HEK293 (cell line): ENCODE measurements around the gene TBC1D22A.

Source experiments
- CTCF ChIA-PET: fragments of 350-600 bp; formaldehyde crosslinking; extraction: SDS; loops from one replicate; lab custom pipeline; 2021; ENCODE audit warnings: antibody characterized with exemption; lab: Yijun Ruan, JAX
- POLR2A ChIA-PET: fragments of 300-600 bp; formaldehyde crosslinking; extraction: SDS; loops from one replicate; lab custom pipeline; 2020; ENCODE audit warnings: antibody characterized with exemption, inconsistent platforms; lab: Yijun Ruan, JAX
- H3K27ac ChIP-seq: fragments of 200-500 bp; sonication (Bioruptor generic); 2 replicates; pipeline ENCODE4 v1.5.1; 2014; ENCODE audit warnings: low read depth, low read length, control low read depth, inconsistent platforms; ENCODE audit errors: extremely low read depth
- H3K36me3 ChIP-seq, 2 experiments: fragments of 200-500 bp in 1 of 2; sonication (Bioruptor generic) in 1 of 2; 1 replicate in 1 of 2; 2 replicates in 1 of 2; pipeline ENCODE4 v1.5.1; 2014 to 2017; ENCODE audit warnings: inconsistent platforms in 2 of 2, low read length in 2 of 2; ENCODE audit not compliant: control insufficient read depth in 2 of 2, insufficient read depth in 1 of 2
- H3K4me1 ChIP-seq: fragments of 200-500 bp; sonication (Bioruptor generic); 2 replicates; pipeline ENCODE4 v1.5.1; 2014; ENCODE audit warnings: mild to moderate bottlenecking, low read length, inconsistent platforms; ENCODE audit not compliant: control insufficient read depth, insufficient read depth
- H3K4me3 ChIP-seq: 2 replicates; pipeline ENCODE4 v1.5.1; 2011; ENCODE audit warnings: low read depth, mild to moderate bottlenecking, control low read depth, low read length, moderate library complexity
- H3K9me3 ChIP-seq: fragments of 200-500 bp; sonication (Bioruptor generic); 2 replicates; pipeline ENCODE4 v1.5.1; 2014; ENCODE audit warnings: low read depth, low read length, inconsistent platforms; ENCODE audit not compliant: control insufficient read depth, insufficient read depth
- GLI4 ChIP-seq: fragments of 450-650 bp; formaldehyde crosslinking; IDR thresholded peaks from 2 replicates; pipeline ENCODE4 v1.5.1; 2016; ENCODE audit warnings: missing biosample characterization, missing genetic modification characterization
- SCRT1 ChIP-seq: fragments of 450-650 bp; formaldehyde crosslinking; IDR thresholded peaks from 2 replicates; pipeline ENCODE4 v1.5.1; 2016; ENCODE audit warnings: missing biosample characterization, missing genetic modification characterization, borderline replicate concordance
- SCRT2 ChIP-seq: fragments of 450-650 bp; formaldehyde crosslinking; IDR thresholded peaks from 2 replicates; pipeline ENCODE4 v1.5.1; 2016; ENCODE audit warnings: missing biosample characterization, missing genetic modification characterization
- SETDB1 ChIP-seq: IDR thresholded peaks from one replicate; pipeline ENCODE4 v1.6.1; 2017; ENCODE audit warnings: mild to moderate bottlenecking, low read length, moderate library complexity, mixed read lengths; ENCODE audit not compliant: insufficient read length
- SP2 ChIP-seq: fragments of 450-650 bp; formaldehyde crosslinking; IDR thresholded peaks from 2 replicates; pipeline ENCODE4 v1.5.1; 2016; ENCODE audit warnings: missing biosample characterization, missing genetic modification characterization
- YY1 ChIP-seq: fragments of 450-650 bp; formaldehyde crosslinking; IDR thresholded peaks from 2 replicates; pipeline ENCODE4 v1.5.1; 2018; ENCODE audit warnings: missing biosample characterization, missing genetic modification characterization
- ZNF10 ChIP-seq: fragments of 450-650 bp; formaldehyde crosslinking; IDR thresholded peaks from 2 replicates; pipeline ENCODE4 v1.5.1; 2017; ENCODE audit warnings: missing biosample characterization, missing genetic modification characterization
- ZNF133 ChIP-seq: fragments of 450-650 bp; formaldehyde crosslinking; IDR thresholded peaks from 2 replicates; pipeline ENCODE4 v1.5.1; 2016; ENCODE audit warnings: missing biosample characterization, missing genetic modification characterization
- ZNF24 ChIP-seq: fragments of 450-650 bp; formaldehyde crosslinking; IDR thresholded peaks from 2 replicates; pipeline ENCODE4 v1.5.1; 2016; ENCODE audit warnings: missing biosample characterization, missing genetic modification characterization
- ZNF350 ChIP-seq: fragments of 450-650 bp; formaldehyde crosslinking; IDR thresholded peaks from 2 replicates; pipeline ENCODE4 v1.5.0; 2017; ENCODE audit warnings: missing biosample characterization, mild to moderate bottlenecking, missing genetic modification characterization
- ZNF585B ChIP-seq: fragments of 450-650 bp; formaldehyde crosslinking; IDR thresholded peaks from 2 replicates; pipeline ENCODE4 v1.5.1; 2016; ENCODE audit warnings: missing biosample characterization, missing genetic modification characterization
- ZNF623 ChIP-seq: fragments of 450-650 bp; formaldehyde crosslinking; IDR thresholded peaks from 2 replicates; pipeline ENCODE4 v1.5.1; 2016; ENCODE audit warnings: missing biosample characterization, missing genetic modification characterization
- ZNF654 ChIP-seq: fragments of 450-650 bp; formaldehyde crosslinking; IDR thresholded peaks from 2 replicates; pipeline ENCODE4 v1.5.1; 2016; ENCODE audit warnings: low read depth, missing biosample characterization, missing genetic modification characterization
- ZNF747 ChIP-seq: fragments of 450-650 bp; formaldehyde crosslinking; IDR thresholded peaks from 2 replicates; pipeline ENCODE4 v1.5.1; 2016; ENCODE audit warnings: missing biosample characterization, missing genetic modification characterization
- ZSCAN16 ChIP-seq: fragments of 450-650 bp; formaldehyde crosslinking; IDR thresholded peaks from 2 replicates; pipeline ENCODE4 v1.5.1; 2016; ENCODE audit warnings: missing biosample characterization, missing genetic modification characterization
- TF ChIP-seq, protein P1 (sequence below): fragments of 450-650 bp; formaldehyde crosslinking; IDR thresholded peaks from 2 replicates; pipeline ENCODE4 v1.5.1; 2016; ENCODE audit warnings: missing biosample characterization, missing genetic modification characterization
- TF ChIP-seq, protein P2 (sequence below): fragments of 450-650 bp; formaldehyde crosslinking; IDR thresholded peaks from 2 replicates; pipeline ENCODE4 v1.5.1; 2016; ENCODE audit warnings: missing biosample characterization, missing genetic modification characterization
- TF ChIP-seq, protein P3 (sequence below): fragments of 450-650 bp; formaldehyde crosslinking; IDR thresholded peaks from 2 replicates; pipeline ENCODE4 v1.5.1; 2016; ENCODE audit warnings: missing biosample characterization, missing genetic modification characterization
- TF ChIP-seq, protein P4 (sequence below): fragments of 450-650 bp; formaldehyde crosslinking; IDR thresholded peaks from 2 replicates; pipeline ENCODE4 v1.5.1; 2016; ENCODE audit warnings: missing biosample characterization, missing genetic modification characterization
- TF ChIP-seq, protein P5 (sequence below): fragments of 450-650 bp; IDR thresholded peaks from 2 replicates; pipeline ENCODE4 v1.5.1; 2018; ENCODE audit warnings: missing biosample characterization, missing genetic modification characterization
- TF ChIP-seq, protein P6 (sequence below): fragments of 450-650 bp; formaldehyde crosslinking; IDR thresholded peaks from 2 replicates; pipeline ENCODE4 v1.5.0; 2017; ENCODE audit warnings: missing biosample characterization, missing genetic modification characterization, borderline replicate concordance

The TBC1D22A gene

DNA sequence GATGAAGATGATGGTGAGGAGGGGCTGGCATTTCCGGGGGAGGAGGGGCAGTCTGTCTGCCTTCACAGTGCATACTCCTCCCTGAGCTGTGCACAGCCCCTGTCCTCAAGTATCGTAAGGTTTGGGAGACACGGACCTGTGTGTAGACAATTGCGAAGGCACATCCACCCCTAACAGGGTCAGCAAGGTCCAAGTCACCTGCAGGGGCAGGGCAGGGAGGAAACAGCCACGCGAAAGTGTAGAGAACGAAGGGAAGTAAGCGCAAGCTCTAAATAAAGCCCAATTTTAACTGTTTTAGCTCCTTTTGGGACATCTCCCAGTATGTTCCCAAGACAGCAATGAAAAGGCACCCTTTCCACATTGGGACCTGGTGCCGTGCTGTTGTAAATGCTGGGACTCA lies 448.2 kb downstream of the TBC1D22A start:
- no peaks in the 10 kb centered on the region for H3K9me3 ChIP-seq
- no peak for TF ChIP-seq SCRT2
- no peak for TF ChIP-seq ZNF585B (tag by site-specific recombination)
- TF ChIP-seq, protein P1, sequence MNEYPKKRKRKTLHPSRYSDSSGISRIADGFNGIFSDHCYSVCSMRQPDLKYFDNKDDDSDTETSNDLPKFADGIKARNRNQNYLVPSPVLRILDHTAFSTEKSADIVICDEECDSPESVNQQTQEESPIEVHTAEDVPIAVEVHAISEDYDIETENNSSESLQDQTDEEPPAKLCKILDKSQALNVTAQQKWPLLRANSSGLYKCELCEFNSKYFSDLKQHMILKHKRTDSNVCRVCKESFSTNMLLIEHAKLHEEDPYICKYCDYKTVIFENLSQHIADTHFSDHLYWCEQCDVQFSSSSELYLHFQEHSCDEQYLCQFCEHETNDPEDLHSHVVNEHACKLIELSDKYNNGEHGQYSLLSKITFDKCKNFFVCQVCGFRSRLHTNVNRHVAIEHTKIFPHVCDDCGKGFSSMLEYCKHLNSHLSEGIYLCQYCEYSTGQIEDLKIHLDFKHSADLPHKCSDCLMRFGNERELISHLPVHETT: no peak
- TF ChIP-seq, protein P2, sequence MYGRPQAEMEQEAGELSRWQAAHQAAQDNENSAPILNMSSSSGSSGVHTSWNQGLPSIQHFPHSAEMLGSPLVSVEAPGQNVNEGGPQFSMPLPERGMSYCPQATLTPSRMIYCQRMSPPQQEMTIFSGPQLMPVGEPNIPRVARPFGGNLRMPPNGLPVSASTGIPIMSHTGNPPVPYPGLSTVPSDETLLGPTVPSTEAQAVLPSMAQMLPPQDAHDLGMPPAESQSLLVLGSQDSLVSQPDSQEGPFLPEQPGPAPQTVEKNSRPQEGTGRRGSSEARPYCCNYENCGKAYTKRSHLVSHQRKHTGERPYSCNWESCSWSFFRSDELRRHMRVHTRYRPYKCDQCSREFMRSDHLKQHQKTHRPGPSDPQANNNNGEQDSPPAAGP: no peak
- TF ChIP-seq, protein P3, sequence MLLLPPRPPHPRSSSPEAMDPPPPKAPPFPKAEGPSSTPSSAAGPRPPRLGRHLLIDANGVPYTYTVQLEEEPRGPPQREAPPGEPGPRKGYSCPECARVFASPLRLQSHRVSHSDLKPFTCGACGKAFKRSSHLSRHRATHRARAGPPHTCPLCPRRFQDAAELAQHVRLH (tag by site-specific recombination): no peak
- TF ChIP-seq, all 188 proteins: peak for 0
- Histone ChIP-seq H3K4me1 (no peaks in the 10 kb centered on the region), H3K4me3 (no peak overlapping the region), H3K36me3 (no peaks in the 10 kb centered on the region), H3K27ac (no peak overlapping the region)
- ChIA-PET POLR2A (no interaction called here), CTCF (interaction anchor here (0.6 kb wide), 1 partner anchor 120 kb away, joined by 3 read pairs; no protein-coding TSS in a partner anchor)

DNA sequence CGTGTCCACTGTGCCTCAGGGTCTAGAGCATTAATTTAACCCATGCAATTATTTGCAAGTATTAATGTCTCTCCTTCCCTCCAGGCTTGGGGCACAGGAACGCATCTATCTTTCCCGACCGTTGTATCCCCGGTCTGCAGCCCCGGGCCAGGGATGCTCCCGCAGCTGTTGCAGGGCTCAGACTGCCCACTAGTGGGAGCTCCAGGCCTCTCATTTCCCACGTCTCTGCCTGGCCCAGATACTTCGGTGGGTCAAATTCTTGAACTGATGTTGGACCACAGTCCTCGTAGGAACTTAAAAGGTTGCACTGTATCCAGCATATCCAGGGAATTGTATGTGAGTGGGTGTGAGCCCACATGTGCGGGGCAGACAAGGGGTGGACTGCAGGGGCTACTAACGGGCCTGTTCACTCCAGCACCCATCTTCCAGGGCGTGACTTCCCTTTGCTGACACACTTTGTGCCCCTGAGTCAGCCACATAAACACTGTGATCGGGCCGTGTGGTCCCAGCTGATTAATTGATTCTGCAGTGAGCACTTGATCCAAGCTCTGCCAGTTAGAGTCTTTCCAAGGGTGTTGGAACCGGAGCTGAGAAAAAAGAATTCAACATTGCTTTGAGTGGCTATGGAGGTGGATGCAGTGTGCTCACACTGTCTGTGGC lies 451.3 kb downstream of the TBC1D22A start:
- Histone ChIP-seq H3K4me1 (no peaks in the 10 kb centered on the region), H3K27ac (no peak overlapping the region), H3K9me3 (no peaks in the 10 kb centered on the region), H3K36me3 (no peaks in the 10 kb centered on the region), H3K4me3 (no peak overlapping the region)
- CTCF ChIA-PET: interaction anchor here (0.6 to 1.4 kb wide), 6 partner anchors 10 to 546 kb away, joined by 3 to 8 read pairs (median 4); no protein-coding TSS in a partner anchor
- POLR2A ChIA-PET: no interaction called here
- TF ChIP-seq ZNF350 (tag by site-specific recombination) (no peak), ZNF654 (tag by site-specific recombination) (peak; percentile 56), ZNF133 (tag by site-specific recombination) (peak; percentile 87), ZNF24 (tag by site-specific recombination) (no peak), SP2 (tag by site-specific recombination) (no peak), SETDB1 (peak; percentile 16), ZNF10 (tag by site-specific recombination) (no peak)
- TF ChIP-seq, protein P2: no peak
- TF ChIP-seq, protein P4, sequence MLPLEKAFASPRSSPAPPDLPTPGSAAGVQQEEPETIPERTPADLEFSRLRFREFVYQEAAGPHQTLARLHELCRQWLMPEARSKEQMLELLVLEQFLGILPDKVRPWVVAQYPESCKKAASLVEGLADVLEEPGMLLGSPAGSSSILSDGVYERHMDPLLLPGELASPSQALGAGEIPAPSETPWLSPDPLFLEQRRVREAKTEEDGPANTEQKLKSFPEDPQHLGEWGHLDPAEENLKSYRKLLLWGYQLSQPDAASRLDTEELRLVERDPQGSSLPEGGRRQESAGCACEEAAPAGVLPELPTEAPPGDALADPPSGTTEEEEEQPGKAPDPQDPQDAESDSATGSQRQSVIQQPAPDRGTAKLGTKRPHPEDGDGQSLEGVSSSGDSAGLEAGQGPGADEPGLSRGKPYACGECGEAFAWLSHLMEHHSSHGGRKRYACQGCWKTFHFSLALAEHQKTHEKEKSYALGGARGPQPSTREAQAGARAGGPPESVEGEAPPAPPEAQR: no peak

DNA sequence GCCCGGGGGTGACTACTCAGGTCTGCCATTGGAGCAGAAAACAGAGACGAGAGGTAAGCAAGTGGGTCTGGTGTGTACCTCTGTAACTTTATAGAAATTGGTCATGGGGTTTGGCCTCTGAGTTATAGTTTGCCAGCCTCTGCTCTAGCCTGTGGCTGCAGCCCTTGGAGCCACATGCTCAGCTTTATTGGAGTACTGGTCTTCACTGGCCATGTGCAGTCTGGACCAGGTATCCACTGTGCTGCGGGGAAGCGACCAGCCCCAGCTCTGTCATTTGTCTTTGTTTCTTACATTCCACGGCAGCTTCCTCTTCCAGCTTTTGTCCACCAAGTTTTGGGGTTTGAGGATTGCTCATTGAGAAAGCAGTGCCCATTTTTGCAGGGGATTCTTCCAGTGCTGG lies 453.4 kb downstream of the TBC1D22A start:
- H3K36me3 ChIP-seq: no peaks in the 10 kb centered on the region
- H3K4me1 ChIP-seq: no peaks in the 10 kb centered on the region
- no peak overlapping the region for H3K4me3 ChIP-seq
- POLR2A ChIA-PET: no interaction called here
- no peak overlapping the region for H3K27ac ChIP-seq
- H3K9me3 ChIP-seq: no peaks in the 10 kb centered on the region
- CTCF ChIA-PET: interaction anchor here (0.7 kb wide), 1 partner anchor 544 kb away, joined by 3 read pairs; no protein-coding TSS in a partner anchor
- TF ChIP-seq ZNF350 (tag by site-specific recombination) (no peak), ZNF747 (tag by site-specific recombination) (no peak), SCRT1 (tag by site-specific recombination) (no peak), YY1 (tag by site-specific recombination) (no peak), ZNF623 (no peak), ZNF10 (tag by site-specific recombination) (no peak), GLI4 (tag by site-specific recombination) (no peak), ZSCAN16 (tag by site-specific recombination) (no peak)
- TF ChIP-seq, protein P5, sequence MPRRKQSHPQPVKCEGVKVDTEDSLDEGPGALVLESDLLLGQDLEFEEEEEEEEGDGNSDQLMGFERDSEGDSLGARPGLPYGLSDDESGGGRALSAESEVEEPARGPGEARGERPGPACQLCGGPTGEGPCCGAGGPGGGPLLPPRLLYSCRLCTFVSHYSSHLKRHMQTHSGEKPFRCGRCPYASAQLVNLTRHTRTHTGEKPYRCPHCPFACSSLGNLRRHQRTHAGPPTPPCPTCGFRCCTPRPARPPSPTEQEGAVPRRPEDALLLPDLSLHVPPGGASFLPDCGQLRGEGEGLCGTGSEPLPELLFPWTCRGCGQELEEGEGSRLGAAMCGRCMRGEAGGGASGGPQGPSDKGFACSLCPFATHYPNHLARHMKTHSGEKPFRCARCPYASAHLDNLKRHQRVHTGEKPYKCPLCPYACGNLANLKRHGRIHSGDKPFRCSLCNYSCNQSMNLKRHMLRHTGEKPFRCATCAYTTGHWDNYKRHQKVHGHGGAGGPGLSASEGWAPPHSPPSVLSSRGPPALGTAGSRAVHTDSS (tag by site-specific recombination): no peak
- TF ChIP-seq, protein P6, sequence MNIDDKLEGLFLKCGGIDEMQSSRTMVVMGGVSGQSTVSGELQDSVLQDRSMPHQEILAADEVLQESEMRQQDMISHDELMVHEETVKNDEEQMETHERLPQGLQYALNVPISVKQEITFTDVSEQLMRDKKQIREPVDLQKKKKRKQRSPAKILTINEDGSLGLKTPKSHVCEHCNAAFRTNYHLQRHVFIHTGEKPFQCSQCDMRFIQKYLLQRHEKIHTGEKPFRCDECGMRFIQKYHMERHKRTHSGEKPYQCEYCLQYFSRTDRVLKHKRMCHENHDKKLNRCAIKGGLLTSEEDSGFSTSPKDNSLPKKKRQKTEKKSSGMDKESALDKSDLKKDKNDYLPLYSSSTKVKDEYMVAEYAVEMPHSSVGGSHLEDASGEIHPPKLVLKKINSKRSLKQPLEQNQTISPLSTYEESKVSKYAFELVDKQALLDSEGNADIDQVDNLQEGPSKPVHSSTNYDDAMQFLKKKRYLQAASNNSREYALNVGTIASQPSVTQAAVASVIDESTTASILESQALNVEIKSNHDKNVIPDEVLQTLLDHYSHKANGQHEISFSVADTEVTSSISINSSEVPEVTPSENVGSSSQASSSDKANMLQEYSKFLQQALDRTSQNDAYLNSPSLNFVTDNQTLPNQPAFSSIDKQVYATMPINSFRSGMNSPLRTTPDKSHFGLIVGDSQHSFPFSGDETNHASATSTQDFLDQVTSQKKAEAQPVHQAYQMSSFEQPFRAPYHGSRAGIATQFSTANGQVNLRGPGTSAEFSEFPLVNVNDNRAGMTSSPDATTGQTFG: no peak
